Natural killer cell (primary cell): Measurements from ENCODE around the gene TLR9. TPM values are rescaled to one million over a fixed set of nuclear protein-coding genes. Genes with fewer than 3 reads are reported as not detected.

ENCODE experiments used
- ATAC-seq, 3 donors: fragments of 150-1000 bp in 2 of 3; fragments of 200-7000 bp in 1 of 3; cut with Tn5 transposase; 1 replicate in 1 of 3; 2 replicates in 2 of 3; pipeline ENCODE4 v1.10.0; 2021; ENCODE audit warnings: mild to moderate bottlenecking in 2 of 3, moderate library complexity in 2 of 3
- DNase-seq, 2 donors: peaks; one replicate each; pipeline versions ENCODE4 v3.0.0 to v3.0.0-alpha.2; 2013 to 2021; ENCODE audit warnings: mixed read lengths in 1 of 2
- H3K27ac ChIP-seq: one replicate; pipeline ENCODE4 v1.5.1; 2013; ENCODE audit warnings: mild to moderate bottlenecking, low read length
- H3K27me3 ChIP-seq: one replicate; pipeline ENCODE4 v1.6.1; 2013; ENCODE audit warnings: low read length; ENCODE audit not compliant: control insufficient read depth, insufficient read depth
- H3K36me3 ChIP-seq: one replicate; pipeline ENCODE4 v1.6.1; 2013; ENCODE audit warnings: low read length; ENCODE audit not compliant: control insufficient read depth, insufficient read depth
- H3K4me1 ChIP-seq: one replicate; pipeline ENCODE4 v1.6.1; 2013; ENCODE audit warnings: low read length; ENCODE audit not compliant: control insufficient read depth, insufficient read depth
- H3K4me3 ChIP-seq: one replicate; pipeline ENCODE4 v1.5.1; 2013; ENCODE audit warnings: low read length
- H3K9me3 ChIP-seq: one replicate; pipeline ENCODE4 v1.6.1; 2013; ENCODE audit warnings: low read length; ENCODE audit not compliant: control insufficient read depth, insufficient read depth
- H3K27ac Mint-ChIP-seq, 2 donors: one replicate each; pipeline ENCODE4 v1.8.0; 2022; ENCODE audit warnings: mild to moderate bottlenecking in 2 of 2, mixed read lengths in 2 of 2, moderate library complexity in 1 of 2
- H3K27me3 Mint-ChIP-seq, 2 donors: one replicate each; pipeline ENCODE4 v1.8.0; 2022; ENCODE audit warnings: low read depth in 2 of 2, mixed read lengths in 2 of 2
- H3K36me3 Mint-ChIP-seq: one replicate; pipeline ENCODE4 v1.8.0; 2022; ENCODE audit warnings: mixed read lengths
- H3K4me1 Mint-ChIP-seq, 2 donors: one replicate each; pipeline ENCODE4 v1.8.0; 2022; ENCODE audit warnings: mixed read lengths in 2 of 2
- H3K4me3 Mint-ChIP-seq: one replicate; pipeline ENCODE4 v1.8.0; 2022; ENCODE audit warnings: mild to moderate bottlenecking, moderate library complexity, mixed read lengths
- H3K9me3 Mint-ChIP-seq, 2 donors: one replicate each; pipeline ENCODE4 v1.8.0; 2022; ENCODE audit warnings: mixed read lengths in 2 of 2
- WGBS: methylation state at CpG from one replicate; pipeline ENCODE4 v1.1.7; 2013; ENCODE audit warnings: missing lambda C conversion rate; ENCODE audit not compliant: insufficient coverage; 5-methylcytosine and 5-hydroxymethylcytosine counted together
- intact Hi-C: fragments of 100-400 bp; cut with micrococcal nuclease; formaldehyde crosslinking; loops from one replicate; pipeline ENCODE4 v1.14.2; 2022
- total RNA-seq, 4 donors: library from RNA; stranded (reverse); fragments of 120-200 nt in 1 of 4; gene quantifications; one replicate each; pipeline versions ENCODE4 v1.2.3 to v1.2.4, GENCODE V29; 2013 to 2022
- TF ChIP-seq, protein P1 (sequence below): fragments of 200-600 bp; IDR thresholded peaks from one replicate; pipeline ENCODE4 v1.8.0; 2022; ENCODE audit warnings: antibody characterized with exemption

TLR9 gene
- total RNA-seq, 3 donors from 2014 or later (not counting 1 experiment from before 2014, with no cell fraction given): 0.20 to 0.21 TPM; not detected in 1

DNA sequence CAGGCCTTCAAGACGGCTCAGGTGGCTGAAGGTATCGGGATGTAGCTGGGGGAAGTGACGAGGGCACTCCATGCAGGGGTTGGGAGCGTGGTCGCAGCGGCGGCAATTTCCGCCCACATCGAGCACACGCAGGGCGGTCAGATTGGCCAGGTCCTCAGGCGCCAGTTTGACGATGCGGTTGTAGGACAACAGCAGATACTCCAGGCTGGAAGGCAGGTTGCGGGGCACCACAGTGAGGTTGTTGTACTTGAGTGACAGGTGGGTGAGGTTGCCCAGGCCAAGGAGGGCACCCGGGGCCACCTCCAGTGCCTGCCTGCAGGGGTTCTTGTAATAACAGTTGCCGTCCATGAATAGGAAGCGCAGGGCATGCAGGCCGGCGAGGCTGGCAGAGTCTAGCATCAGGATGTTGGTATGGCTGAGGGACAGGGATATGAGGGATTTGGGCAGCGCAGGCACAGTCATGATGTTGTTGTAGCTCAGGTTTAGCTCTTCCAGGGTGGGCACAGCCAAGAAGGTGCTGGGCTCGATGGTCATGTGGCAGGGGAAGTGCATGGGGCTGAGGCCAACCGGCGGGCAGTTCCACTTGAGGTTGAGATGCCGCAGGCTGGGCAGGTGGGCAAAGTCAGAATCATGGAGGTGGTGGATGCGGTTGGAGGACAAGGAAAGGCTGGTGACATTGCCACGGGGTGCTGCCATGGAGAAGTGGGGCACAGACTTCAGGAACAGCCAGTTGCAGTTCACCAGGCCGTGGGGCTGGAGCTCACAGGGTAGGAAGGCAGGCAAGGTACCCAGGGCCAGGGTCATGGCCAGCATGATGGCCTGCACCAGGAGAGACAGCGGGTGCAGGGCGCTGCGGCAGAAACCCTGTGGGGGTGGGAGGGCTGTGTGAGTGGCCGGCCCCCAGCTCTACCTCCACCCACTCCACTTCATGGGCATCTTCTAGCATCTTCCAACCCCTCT lies 1.7 kb downstream of the TLR9 start:
- no peak overlapping the region for H3K27ac ChIP-seq
- H3K4me1 Mint-ChIP-seq: peaks cover 16 to 27% of the 10 kb centered on the region in 2 donors

DNA sequence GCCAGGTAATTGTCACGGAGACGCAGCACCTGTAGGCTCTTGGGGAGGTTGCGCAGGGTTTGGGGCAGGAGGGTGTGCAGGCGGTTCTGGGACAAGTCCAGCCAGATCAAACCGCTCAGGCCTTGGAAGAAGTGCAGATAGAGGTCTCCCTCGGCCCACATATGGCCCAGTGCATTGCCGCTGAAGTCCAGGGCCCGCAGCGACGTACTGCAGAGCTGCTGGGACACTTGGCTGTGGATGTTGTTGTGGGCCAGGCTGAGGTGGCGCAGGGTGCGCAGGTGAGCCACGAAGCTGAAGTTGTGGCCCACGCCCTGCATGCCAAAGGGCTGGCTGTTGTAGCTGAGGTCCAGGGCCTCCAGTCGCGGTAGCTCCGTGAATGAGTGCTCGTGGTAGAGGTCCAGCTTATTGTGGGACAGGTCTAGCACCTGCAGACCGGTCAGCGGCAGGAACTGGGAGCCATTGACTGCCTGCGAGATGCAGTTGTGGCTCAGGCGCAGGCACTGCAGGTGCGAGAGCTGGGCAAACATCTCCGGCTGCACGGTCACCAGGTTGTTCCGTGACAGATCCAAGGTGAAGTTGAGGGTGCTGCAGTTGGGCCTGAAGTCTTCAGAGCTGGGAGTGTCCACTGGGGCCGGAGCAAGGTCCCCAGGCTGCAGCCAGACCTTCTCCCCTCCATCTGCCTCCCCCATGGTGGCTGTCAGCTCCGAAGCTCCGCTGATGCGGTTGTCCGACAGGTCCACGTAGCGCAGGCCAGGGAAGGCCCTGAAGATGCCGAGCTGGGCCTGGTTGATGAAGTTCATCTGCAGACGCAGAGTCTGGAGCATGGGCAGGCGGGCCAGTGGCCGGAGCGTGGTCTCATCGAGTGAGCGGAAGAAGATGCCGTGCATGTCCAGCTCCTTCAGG lies 2.9 kb downstream of the TLR9 start:
- Mint-ChIP-seq H3K27ac (no peak overlapping the region), H3K9me3 (no peaks in the 10 kb centered on the region), H3K36me3 (no peaks in the 10 kb centered on the region), H3K4me3 (no peak overlapping the region), H3K4me1 (peaks cover 28 to 38% of the 10 kb centered on the region in 2 donors), H3K27me3 (no peaks in the 10 kb centered on the region)
- Histone ChIP-seq H3K4me3 (no peak overlapping the region), H3K4me1 (peaks cover 71% of the 10 kb centered on the region), H3K27ac (no peak overlapping the region), H3K27me3 (no peaks in the 10 kb centered on the region), H3K36me3 (peaks cover under 1% of the 10 kb centered on the region), H3K9me3 (no peaks in the 10 kb centered on the region)
- DNase-seq: no peak
- WGBS: 93% methylated on average over 41 of the region's 41 CpGs
- ATAC-seq: no peak
- intact Hi-C loops: loop anchor here (5.0 kb wide), 1 partner anchor 225 kb away; the partner anchor contains the start of gene SEMA3G
- TF ChIP-seq, protein P1, sequence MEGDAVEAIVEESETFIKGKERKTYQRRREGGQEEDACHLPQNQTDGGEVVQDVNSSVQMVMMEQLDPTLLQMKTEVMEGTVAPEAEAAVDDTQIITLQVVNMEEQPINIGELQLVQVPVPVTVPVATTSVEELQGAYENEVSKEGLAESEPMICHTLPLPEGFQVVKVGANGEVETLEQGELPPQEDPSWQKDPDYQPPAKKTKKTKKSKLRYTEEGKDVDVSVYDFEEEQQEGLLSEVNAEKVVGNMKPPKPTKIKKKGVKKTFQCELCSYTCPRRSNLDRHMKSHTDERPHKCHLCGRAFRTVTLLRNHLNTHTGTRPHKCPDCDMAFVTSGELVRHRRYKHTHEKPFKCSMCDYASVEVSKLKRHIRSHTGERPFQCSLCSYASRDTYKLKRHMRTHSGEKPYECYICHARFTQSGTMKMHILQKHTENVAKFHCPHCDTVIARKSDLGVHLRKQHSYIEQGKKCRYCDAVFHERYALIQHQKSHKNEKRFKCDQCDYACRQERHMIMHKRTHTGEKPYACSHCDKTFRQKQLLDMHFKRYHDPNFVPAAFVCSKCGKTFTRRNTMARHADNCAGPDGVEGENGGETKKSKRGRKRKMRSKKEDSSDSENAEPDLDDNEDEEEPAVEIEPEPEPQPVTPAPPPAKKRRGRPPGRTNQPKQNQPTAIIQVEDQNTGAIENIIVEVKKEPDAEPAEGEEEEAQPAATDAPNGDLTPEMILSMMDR: no peak

More for the DNA sequence above, 1.7 kb downstream of the TLR9 start:
- Mint-ChIP-seq H3K27me3 (no peaks in the 10 kb centered on the region), H3K9me3 (no peaks in the 10 kb centered on the region), H3K36me3 (no peaks in the 10 kb centered on the region), H3K4me3 (no peak overlapping the region), H3K27ac (peak overlapping the region in 1 of 2 donors; percentile 33)
- H3K27me3 ChIP-seq: no peaks in the 10 kb centered on the region
- TF ChIP-seq, protein P1: no peak
- H3K4me1 ChIP-seq: peaks cover 60% of the 10 kb centered on the region
- peak overlapping the region; percentile 35 for H3K4me3 ChIP-seq
- WGBS: 93% methylated on average over 29 of the region's 32 CpGs
- intact Hi-C loops: loop anchor here (5.0 kb wide), 1 partner anchor 224 kb away; the partner anchor contains the start of gene SEMA3G
- DNase-seq (peak in 1 of 2 donors; percentile 7), ATAC-seq (no peak)
- no peaks in the 10 kb centered on the region for H3K9me3 ChIP-seq
- peaks cover 12% of the 10 kb centered on the region for H3K36me3 ChIP-seq

DNA sequence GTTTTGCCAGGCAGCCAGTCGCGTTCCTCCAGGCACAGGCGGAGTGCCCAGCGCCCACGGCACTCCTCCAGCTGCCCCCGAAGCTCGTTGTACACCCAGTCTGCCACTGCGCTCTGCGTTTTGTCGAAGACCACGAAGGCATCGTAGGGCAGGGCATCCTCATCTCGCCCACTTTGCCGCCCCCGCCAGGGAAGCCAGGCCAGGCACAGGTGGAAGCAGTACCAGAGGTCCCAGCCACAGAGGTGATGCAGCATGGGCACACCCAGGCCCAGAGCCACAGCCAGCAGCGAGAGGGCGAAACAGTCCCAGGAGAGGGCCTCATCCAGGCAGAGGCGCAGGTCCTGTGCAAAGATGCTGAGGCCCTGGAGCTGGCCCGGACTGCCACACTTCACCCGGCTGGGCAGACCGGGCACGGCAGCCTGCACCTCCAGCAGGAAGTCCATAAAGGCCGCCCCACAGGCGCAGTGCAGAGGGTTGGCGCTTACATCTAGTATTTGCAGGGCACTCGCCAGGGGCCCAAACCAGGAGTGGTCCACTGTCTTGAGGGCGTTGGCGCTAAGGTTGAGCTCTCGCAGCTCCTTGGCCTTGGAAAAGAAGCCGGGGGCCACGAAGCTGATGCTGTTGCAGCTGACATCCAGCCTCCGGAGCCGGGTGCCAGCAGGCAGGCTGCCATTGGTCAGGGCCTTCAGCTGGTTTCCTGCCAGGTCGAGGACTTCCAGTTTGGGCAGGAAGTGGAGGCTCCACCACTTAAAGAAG lies 3.7 kb downstream of the TLR9 start:
- no peak overlapping the region for H3K4me3 ChIP-seq

More for the DNA sequence above, 3.7 kb downstream of the TLR9 start:
- H3K4me1 ChIP-seq: peaks cover 80% of the 10 kb centered on the region
- H3K36me3 ChIP-seq: no peaks in the 10 kb centered on the region
- intact Hi-C loops: loop anchor here (5.0 kb wide), 1 partner anchor 226 kb away; the partner anchor contains the start of gene SEMA3G
- Mint-ChIP-seq H3K4me1 (peaks cover 36 to 46% of the 10 kb centered on the region in 2 donors), H3K27me3 (no peaks in the 10 kb centered on the region), H3K9me3 (no peaks in the 10 kb centered on the region), H3K27ac (no peak overlapping the region), H3K4me3 (no peak overlapping the region), H3K36me3 (no peaks in the 10 kb centered on the region)
- 80% methylated on average over 34 of the region's 34 CpGs for WGBS
- DNase-seq: peak in 1 of 2 donors; percentile 82
- no peak for ATAC-seq
- no peaks in the 10 kb centered on the region for H3K27me3 ChIP-seq
- no peak overlapping the region for H3K27ac ChIP-seq
- H3K9me3 ChIP-seq: no peaks in the 10 kb centered on the region
- TF ChIP-seq, protein P1: no peak
